Measurements from ENCODE around the gene UBTD1. TPM values are rescaled to one million over a fixed set of nuclear protein-coding genes. Genes with fewer than 3 reads are reported as not detected.

Gene UBTD1
- polyA plus RNA-seq (2013): 12.9 and 13.5 TPM in 2 replicates

- H3K23ac ChIP-seq (ENCODE audit: low read length): no peak within 1 kb of the TSS
- peak within 1 kb of the TSS; percentile 86 for H4K12ac ChIP-seq (ENCODE audit: low read depth, low read length)
- WGBS (ENCODE audit: extremely low coverage, insufficient coverage, insufficient read length): no CpG with 5 or more reads among the region's 66 CpGs
- H3K79me2 ChIP-seq (ENCODE audit: control insufficient read depth, insufficient read depth, low read length, poor library complexity): peaks cover 17% of the 10 kb centered on the region
- peak within 1 kb of the TSS; percentile 93 for H4K91ac ChIP-seq (ENCODE audit: low read depth, low read length)
- peak within 1 kb of the TSS; percentile 78 for H2BK5ac ChIP-seq (ENCODE audit: low read depth, low read length, poor library complexity)
- peak within 1 kb of the TSS; percentile 78 for H2BK120ac ChIP-seq (ENCODE audit: insufficient read depth, low read length, poor library complexity)
- H3K4me3 ChIP-seq (ENCODE audit: low read depth, low read length): peak within 1 kb of the TSS; percentile 99
- H4K8ac ChIP-seq (ENCODE audit: low read depth, low read length): peak within 1 kb of the TSS; percentile 92
- H2BK12ac ChIP-seq (ENCODE audit: low read length): peak within 1 kb of the TSS; percentile 25
- H2AFZ ChIP-seq (ENCODE audit: insufficient read depth, low read length, poor library complexity): peak within 1 kb of the TSS; percentile 93
- DNase-seq: no peak
- H3K4me2 ChIP-seq (ENCODE audit: low read length): peak within 1 kb of the TSS; percentile 87
- H3K9me3 ChIP-seq (ENCODE audit: insufficient read depth, low read depth, low read length): peaks cover 2% of the 10 kb centered on the region
- peak within 1 kb of the TSS; percentile 97 for H3K14ac ChIP-seq (ENCODE audit: low read length)
- peak within 1 kb of the TSS; percentile 99 for H3K9ac ChIP-seq (ENCODE audit: low read length)
- peak within 1 kb of the TSS; percentile 80 for H3K4ac ChIP-seq (ENCODE audit: low read depth, low read length)
- peak within 1 kb of the TSS; percentile 78 for H2AK5ac ChIP-seq (ENCODE audit: low read length)
- peaks cover 14% of the 10 kb centered on the region for H3K79me1 ChIP-seq (ENCODE audit: low read length)
- H3K27ac ChIP-seq (ENCODE audit: low read depth, low read length): peak within 1 kb of the TSS; percentile 89
- H3K27me3 ChIP-seq (ENCODE audit: insufficient read depth, low read length): peaks cover 6% of the 10 kb centered on the region
- H3K18ac ChIP-seq (ENCODE audit: low read length): peak within 1 kb of the TSS; percentile 95
- peaks cover 0 to 2% of the 10 kb centered on the region in 2 experiments for H3K36me3 ChIP-seq (ENCODE audit: control insufficient read depth in 1 of 2, insufficient read depth in 2 of 2, low read length in 2 of 2)
- H3K4me1 ChIP-seq (ENCODE audit: control insufficient read depth in 1 of 2, insufficient read depth in 2 of 2, low read length in 2 of 2): peaks cover 10 to 11% of the 10 kb centered on the region in 2 experiments
Measured at GRCh38 chr10:97498841-97499560, at the start of gene UBTD1. TSS of gene UBTD1 (plus strand) at chr10:97498924. CDS start at chr10:97499204, 280 bp downstream.

DNA sequence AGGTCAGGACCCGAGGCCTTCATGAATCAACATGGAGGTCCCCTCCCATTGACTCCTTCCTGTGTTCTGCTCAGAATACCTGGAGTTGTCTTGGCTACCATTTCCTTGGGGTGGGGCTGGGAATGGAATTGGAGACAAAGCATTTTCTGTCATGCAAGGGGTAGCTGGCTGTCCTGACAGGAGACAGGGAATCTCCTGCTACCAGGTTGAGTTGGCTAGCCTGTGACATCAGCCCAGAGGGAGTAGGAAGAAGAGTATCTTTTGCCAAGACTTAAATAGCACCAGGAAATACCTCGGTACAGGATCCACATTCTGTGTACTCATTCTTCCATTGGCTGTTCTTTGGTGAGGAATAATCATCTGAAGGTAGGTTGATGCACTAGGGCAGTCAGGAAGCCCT lies 47.9 kb upstream of the UBTD1 start:
- Histone ChIP-seq H3K14ac (ENCODE audit: low read length) (no peak overlapping the region), H3K27me3 (ENCODE audit: insufficient read depth, low read length) (no peaks in the 10 kb centered on the region), H4K91ac (ENCODE audit: low read depth, low read length) (no peak overlapping the region), H3K4me1 (ENCODE audit: control insufficient read depth in 1 of 2, insufficient read depth in 2 of 2, low read length in 2 of 2) (peaks cover 12 to 27% of the 10 kb centered on the region in 2 experiments), H3K36me3 (ENCODE audit: control insufficient read depth in 1 of 2, insufficient read depth in 2 of 2, low read length in 2 of 2) (peaks cover 20 to 29% of the 10 kb centered on the region in 2 experiments), H3K23ac (ENCODE audit: low read length) (no peak overlapping the region), H2BK5ac (ENCODE audit: low read depth, low read length, poor library complexity) (no peak overlapping the region), H2BK120ac (ENCODE audit: insufficient read depth, low read length, poor library complexity) (no peak overlapping the region), H3K4ac (ENCODE audit: low read depth, low read length) (no peak overlapping the region), H3K4me2 (ENCODE audit: low read length) (no peak overlapping the region), H3K79me2 (ENCODE audit: control insufficient read depth, insufficient read depth, low read length, poor library complexity) (peaks cover 4% of the 10 kb centered on the region), H3K18ac (ENCODE audit: low read length) (no peak overlapping the region), H3K79me1 (ENCODE audit: low read length) (peaks cover 4% of the 10 kb centered on the region), H2AK5ac (ENCODE audit: low read length) (no peak overlapping the region), H4K12ac (ENCODE audit: low read depth, low read length) (no peak overlapping the region), H4K8ac (ENCODE audit: low read depth, low read length) (no peak overlapping the region), H3K4me3 (ENCODE audit: low read depth, low read length) (no peak overlapping the region), H2AFZ (ENCODE audit: insufficient read depth, low read length, poor library complexity) (no peak overlapping the region), H2BK12ac (ENCODE audit: low read length) (no peak overlapping the region), H3K9ac (ENCODE audit: low read length) (no peak overlapping the region), H3K9me3 (ENCODE audit: insufficient read depth, low read depth, low read length) (no peaks in the 10 kb centered on the region), H3K27ac (ENCODE audit: low read depth, low read length) (no peak overlapping the region)
- no CpG with 5 or more reads among the region's 2 CpGs for WGBS (ENCODE audit: extremely low coverage, insufficient coverage, insufficient read length)
- no peak for DNase-seq

- DNase-seq: no peak
- Histone ChIP-seq H3K4me2 (ENCODE audit: low read length) (no peak overlapping the region), H3K14ac (ENCODE audit: low read length) (no peak overlapping the region), H3K36me3 (ENCODE audit: control insufficient read depth in 1 of 2, insufficient read depth in 2 of 2, low read length in 2 of 2) (peaks cover 22 to 35% of the 10 kb centered on the region in 2 experiments), H3K9me3 (ENCODE audit: insufficient read depth, low read depth, low read length) (no peaks in the 10 kb centered on the region), H3K27me3 (ENCODE audit: insufficient read depth, low read length) (no peaks in the 10 kb centered on the region), H4K8ac (ENCODE audit: low read depth, low read length) (no peak overlapping the region), H3K27ac (ENCODE audit: low read depth, low read length) (no peak overlapping the region), H3K4ac (ENCODE audit: low read depth, low read length) (no peak overlapping the region), H2AFZ (ENCODE audit: insufficient read depth, low read length, poor library complexity) (no peak overlapping the region), H3K79me2 (ENCODE audit: control insufficient read depth, insufficient read depth, low read length, poor library complexity) (no peaks in the 10 kb centered on the region), H3K4me3 (ENCODE audit: low read depth, low read length) (no peak overlapping the region), H4K12ac (ENCODE audit: low read depth, low read length) (no peak overlapping the region), H3K18ac (ENCODE audit: low read length) (no peak overlapping the region), H3K9ac (ENCODE audit: low read length) (no peak overlapping the region), H3K79me1 (ENCODE audit: low read length) (no peaks in the 10 kb centered on the region), H3K4me1 (ENCODE audit: control insufficient read depth in 1 of 2, insufficient read depth in 2 of 2, low read length in 2 of 2) (peaks cover 12 to 27% of the 10 kb centered on the region in 2 experiments), H3K23ac (ENCODE audit: low read length) (no peak overlapping the region), H2AK5ac (ENCODE audit: low read length) (no peak overlapping the region), H2BK12ac (ENCODE audit: low read length) (no peak overlapping the region), H4K91ac (ENCODE audit: low read depth, low read length) (no peak overlapping the region), H2BK120ac (ENCODE audit: insufficient read depth, low read length, poor library complexity) (no peak overlapping the region), H2BK5ac (ENCODE audit: low read depth, low read length, poor library complexity) (no peak overlapping the region)
- no CpG with 5 or more reads among the region's 17 CpGs for WGBS (ENCODE audit: extremely low coverage, insufficient coverage, insufficient read length)
Measured at GRCh38 chr10:97451605-97452004, 47.1 kb upstream of the UBTD1 start.

GRCh38 chr10:97452352-97452751 lies 46.4 kb upstream of the UBTD1 start:
- no peak overlapping the region for H4K12ac ChIP-seq (ENCODE audit: low read depth, low read length)
- H3K18ac ChIP-seq (ENCODE audit: low read length): no peak overlapping the region

More at GRCh38 chr10:97452352-97452751, 46.4 kb upstream of the UBTD1 start:
- WGBS (ENCODE audit: extremely low coverage, insufficient coverage, insufficient read length): no CpG with 5 or more reads among the region's 6 CpGs
- H3K14ac ChIP-seq (ENCODE audit: low read length): no peak overlapping the region
- no peaks in the 10 kb centered on the region for H3K9me3 ChIP-seq (ENCODE audit: insufficient read depth, low read depth, low read length)
- peaks cover 29 to 42% of the 10 kb centered on the region in 2 experiments for H3K36me3 ChIP-seq (ENCODE audit: control insufficient read depth in 1 of 2, insufficient read depth in 2 of 2, low read length in 2 of 2)
- no peak overlapping the region for H2BK5ac ChIP-seq (ENCODE audit: low read depth, low read length, poor library complexity)
- no peak overlapping the region for H2BK12ac ChIP-seq (ENCODE audit: low read length)
- no peak overlapping the region for H3K4ac ChIP-seq (ENCODE audit: low read depth, low read length)
- H3K23ac ChIP-seq (ENCODE audit: low read length): no peak overlapping the region
- no peak overlapping the region for H2AK5ac ChIP-seq (ENCODE audit: low read length)
- peaks cover 12 to 22% of the 10 kb centered on the region in 2 experiments for H3K4me1 ChIP-seq (ENCODE audit: control insufficient read depth in 1 of 2, insufficient read depth in 2 of 2, low read length in 2 of 2)
- H3K9ac ChIP-seq (ENCODE audit: low read length): no peak overlapping the region
- no peaks in the 10 kb centered on the region for H3K79me2 ChIP-seq (ENCODE audit: control insufficient read depth, insufficient read depth, low read length, poor library complexity)
- no peak for DNase-seq
- no peaks in the 10 kb centered on the region for H3K79me1 ChIP-seq (ENCODE audit: low read length)
- no peaks in the 10 kb centered on the region for H3K27me3 ChIP-seq (ENCODE audit: insufficient read depth, low read length)
- H3K4me2 ChIP-seq (ENCODE audit: low read length): no peak overlapping the region
- no peak overlapping the region for H2AFZ ChIP-seq (ENCODE audit: insufficient read depth, low read length, poor library complexity)
- no peak overlapping the region for H3K4me3 ChIP-seq (ENCODE audit: low read depth, low read length)
- H4K91ac ChIP-seq (ENCODE audit: low read depth, low read length): no peak overlapping the region
- no peak overlapping the region for H4K8ac ChIP-seq (ENCODE audit: low read depth, low read length)
- no peak overlapping the region for H2BK120ac ChIP-seq (ENCODE audit: insufficient read depth, low read length, poor library complexity)
- H3K27ac ChIP-seq (ENCODE audit: low read depth, low read length): no peak overlapping the region
